NCI-H2081 treated with DMSO at 0.1 percent for 48 hours (cell line): ENCODE results near the gene DST.

Source experiments
- DNase-seq: peaks from one replicate; lab custom pipeline; 2025; lab: John Stamatoyannopoulos, UW

DST gene

DNA sequence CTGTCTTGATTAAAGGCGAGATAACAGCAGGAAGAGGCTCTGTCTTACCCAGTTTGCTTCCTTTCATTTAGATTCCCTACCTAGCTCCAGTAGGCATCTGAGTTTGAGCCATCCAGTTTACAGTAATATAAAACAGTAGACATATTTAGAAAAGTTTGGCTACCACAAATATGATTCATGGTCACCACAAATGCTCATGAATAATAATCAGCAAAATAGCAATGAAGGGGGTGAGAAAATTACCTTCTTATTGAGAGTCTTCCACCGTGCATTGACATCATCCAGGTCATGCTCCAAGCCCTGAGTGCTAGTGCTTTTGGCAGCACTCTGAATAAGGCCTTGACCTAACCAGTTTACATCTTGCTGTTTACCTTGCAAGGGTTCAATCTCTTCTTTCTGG lies 106.2 kb downstream of the DST start:
- no peak for DNase-seq

DNA sequence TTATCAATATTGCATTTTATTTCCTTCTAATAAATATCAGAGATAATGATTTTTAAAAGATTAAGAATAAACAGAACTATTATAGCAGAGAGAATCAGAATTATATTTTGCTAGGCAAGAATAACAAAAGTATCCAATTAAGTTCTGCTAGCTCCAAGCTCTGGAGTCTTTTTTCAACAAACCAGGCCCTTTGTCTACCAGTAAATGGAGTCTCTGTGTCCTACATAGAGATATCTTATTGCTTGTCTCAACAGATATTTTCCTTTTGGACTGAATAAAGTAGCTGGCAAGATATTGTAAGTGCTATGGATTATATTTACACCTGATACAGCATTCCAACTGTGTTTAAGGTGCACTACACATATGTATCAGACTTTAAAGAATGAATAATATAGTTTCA lies 107.1 kb downstream of the DST start:
- no peak for DNase-seq

DNA sequence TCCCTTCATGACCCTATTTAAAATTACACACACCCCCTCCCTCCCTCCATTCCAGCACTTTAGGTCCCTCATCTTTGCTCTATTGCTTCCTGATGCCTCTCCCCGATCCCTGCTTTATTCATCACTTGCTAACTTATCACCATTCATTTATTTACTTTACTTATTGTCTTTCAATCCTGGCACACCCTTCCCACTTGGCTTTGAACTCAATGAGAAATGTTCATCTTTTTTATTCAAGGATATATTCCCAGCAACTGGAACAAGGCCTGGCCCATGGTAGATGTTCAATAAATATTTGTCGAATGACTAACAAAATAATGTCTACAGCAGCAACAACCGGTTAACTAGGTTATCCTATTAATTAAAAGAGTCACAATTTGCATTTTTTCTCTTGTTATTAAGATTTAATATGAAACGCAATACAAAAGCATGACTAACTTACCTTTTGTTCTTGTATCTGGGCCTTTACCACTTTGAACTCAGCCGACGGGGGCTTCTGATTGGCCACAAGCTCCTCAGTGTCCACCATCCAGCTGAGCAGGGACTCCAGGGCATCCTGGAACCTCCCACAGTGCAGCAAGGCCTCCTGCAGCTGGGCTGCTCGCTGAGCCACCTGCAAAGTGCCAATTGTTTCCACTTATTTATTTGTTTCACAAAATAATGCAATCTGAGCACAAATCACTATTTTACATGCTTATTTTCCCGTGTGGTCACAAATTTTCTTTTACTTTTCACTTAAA lies 107.8 kb downstream of the DST start:
- DNase-seq: no peak

DNA sequence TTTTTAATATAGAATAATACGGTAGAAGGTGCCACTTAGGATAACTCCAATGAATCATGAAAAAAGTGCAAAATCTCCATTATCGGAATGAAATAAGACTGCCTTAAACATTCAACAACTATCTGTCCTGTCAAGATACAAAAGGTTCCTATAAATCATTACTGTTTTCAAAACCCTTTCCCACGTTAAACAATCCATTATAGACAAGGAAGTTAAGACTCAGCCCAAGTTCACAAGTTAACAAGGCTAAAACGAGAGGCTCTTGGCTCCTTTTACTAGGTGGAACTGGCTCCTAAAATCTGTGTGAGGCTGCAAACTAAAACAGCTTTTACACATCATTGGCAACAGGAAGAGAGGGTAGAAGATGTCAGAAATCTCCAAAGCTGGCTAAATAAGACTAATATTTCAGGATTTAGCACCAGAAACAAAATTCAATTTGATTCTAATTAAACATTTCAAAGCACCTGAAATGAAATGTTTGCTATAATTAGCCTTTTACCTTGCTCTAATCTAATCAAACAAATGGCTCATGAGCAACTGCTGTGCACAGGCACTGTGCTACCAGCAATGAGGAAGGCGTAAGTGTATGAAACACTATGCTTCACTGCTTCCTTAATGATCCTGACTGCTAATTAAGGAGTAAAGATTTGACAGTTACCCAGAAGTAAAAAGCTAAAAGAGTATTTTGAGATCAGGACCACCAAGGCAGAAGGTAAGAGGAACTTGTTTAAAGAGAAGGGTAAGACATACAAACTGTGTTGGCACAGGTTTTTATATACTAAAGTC lies 109.7 kb downstream of the DST start:
- DNase-seq: no peak

DNA sequence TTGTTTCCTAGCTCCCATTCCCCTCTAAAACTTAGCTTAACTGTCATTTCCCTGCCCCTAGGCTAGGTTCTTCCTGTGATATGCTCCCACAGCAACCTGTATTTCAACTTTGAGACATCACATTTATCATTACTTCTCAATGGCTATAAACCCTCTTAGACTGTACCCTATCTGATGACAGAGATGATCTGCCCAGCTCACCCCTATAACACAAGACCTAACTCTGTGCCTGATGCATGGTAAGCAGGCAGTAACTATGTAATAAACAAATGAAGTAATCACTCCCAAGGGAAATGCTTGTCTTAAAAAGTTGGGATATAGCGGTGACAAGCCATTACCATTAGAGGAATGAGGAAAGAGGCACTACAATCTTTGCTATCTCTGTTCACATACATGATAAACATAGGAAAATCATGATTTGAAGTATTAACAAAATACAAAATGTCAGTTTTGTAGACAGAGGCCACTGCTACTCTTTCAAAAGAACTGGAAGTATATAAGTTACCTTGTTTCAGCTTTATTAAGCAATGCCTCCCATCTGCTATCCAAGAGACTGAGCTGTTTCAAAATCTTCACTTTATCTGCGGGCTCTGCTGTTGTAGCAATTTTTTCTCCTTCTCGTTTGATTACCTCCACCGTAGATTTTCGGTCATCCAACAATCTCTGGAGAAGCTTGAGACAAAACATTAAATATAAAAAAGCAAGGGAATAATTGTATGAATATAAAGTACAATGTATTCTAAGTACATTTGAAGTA lies 110.7 kb downstream of the DST start:
- DNase-seq: no peak

DNA sequence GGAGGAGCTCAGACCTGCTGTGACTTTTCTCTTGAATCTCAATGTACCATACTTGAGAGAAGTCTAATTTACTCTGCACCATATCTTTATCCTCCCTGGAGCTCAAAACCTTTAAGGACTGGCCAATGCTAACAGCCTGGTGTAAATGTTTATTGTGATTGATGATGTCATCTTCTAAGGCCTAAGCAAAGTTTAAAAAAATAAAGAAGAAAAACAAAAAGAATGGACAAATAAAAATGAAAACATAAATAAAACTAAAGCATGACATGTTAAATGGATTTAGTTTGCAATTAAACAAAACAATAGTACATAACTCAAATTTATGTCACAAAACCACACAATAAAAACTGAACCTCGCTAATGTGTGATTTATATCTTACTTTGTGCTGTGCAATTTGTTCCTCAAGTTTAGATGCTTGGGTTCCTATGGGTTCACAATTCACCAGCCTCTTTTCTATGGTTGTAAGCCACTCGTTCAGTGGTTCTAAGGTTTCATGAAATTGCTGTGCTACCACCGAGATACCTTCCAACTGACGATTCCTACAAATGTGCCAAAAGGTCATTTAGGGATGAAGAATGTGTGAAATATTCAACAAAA lies 113.0 kb downstream of the DST start:
- no peak for DNase-seq

DNA sequence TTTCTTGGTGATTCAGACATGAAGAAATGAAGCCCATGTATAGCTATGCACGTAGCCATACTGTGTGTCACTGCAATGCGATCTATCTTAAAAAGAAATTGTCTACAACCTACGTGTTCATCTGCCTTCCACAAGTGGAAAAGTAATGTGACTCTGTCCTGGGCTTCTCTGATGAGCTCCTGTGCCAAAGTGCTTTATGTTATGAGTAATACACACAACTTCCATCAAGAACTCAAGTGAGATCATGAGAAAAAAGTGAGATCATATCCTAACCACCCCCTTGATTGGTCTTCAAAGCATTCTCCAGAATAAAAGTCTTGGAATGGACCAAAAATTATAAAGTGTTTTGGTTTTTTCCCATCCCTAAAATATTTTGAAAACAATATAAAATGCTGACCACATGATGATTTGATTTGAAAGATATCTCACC lies 114.3 kb downstream of the DST start:
- DNase-seq: no peak

DNA sequence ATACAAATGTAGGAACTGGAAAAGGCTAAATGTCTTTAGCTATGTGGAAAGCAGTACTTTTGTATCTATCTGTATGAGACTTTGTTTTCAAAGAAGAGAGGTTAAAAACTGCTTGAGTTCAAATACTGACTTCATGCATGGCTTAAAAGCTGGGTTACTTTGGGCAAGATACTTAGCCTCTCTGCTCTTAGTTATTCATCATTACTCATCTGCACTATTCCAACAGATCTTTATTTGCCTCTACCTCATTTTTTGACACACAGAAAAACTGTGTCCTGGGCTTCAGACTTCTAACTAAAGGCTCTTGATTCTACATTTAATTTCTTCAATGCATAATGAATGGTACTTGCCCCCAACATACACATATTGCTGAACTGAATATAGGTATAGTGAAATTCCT lies 114.8 kb downstream of the DST start:
- DNase-seq: no peak

DNA sequence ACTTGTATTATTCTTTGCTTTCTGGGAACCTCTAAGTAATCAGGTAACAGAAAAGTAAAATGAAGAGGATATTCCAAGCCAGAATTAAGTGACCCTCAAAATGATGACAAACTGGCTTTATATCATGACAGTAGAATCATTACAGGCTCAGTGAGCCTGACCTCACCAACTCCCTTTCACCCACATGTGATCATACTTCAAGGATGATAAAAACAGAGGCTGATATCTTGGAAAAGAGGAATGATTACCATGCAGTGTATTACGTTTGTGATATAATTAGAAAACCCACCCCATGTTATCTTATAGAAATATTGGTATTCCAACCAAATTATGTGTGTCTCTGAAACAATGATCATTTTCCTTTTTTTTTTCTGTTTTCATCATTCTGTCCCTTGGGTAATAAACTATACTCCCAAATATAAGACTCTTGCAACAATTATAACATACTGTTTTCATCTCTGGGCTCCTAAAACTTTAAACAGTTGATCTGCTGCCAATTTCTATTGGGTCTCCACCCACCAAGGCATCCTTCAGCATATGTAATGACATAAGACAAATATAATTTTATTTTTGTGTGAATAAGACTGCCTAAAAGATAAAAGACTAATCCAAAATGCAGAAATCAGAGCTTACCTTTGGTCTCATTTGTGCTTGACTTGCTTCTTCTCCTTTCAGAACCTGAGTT lies 115.7 kb downstream of the DST start:
- no peak for DNase-seq

DNA sequence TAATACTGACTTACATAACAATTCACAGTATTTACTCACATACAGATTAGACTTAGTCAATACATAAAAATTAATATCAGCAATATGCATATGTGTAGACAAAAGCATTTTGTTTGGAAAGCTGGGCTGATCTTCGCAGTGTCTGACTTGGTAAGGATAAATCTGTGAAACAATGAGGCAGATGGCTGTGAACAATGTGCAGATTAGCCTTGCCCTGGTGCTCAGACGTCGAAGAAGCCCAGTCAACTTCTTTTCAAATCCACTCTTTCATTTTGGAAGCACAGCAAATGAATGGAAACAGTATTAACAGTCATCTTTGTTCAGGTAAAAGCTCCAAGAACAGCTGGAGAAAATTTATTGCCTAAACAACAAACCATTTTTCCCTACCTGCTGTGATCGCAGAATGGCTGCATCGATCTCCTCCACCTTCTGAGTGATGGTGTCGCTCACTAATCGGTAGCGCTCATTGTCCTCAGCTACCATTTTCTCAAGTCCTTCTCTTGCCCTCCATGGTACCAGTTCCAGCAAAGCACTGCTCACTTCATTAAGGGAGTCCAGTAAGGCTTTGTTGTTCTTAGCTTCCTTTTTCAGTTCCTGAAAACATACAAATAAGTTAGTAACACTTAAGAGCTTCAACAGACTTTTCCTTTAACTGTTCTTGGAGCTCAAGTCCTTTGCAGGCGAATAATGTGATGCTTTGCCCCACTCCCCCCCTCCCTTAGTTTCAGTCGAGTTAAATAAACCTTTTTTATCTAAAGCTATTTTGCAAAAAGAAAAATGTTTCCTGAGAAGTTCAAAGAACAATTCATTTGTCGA lies 116.5 kb downstream of the DST start:
- no peak for DNase-seq

DNA sequence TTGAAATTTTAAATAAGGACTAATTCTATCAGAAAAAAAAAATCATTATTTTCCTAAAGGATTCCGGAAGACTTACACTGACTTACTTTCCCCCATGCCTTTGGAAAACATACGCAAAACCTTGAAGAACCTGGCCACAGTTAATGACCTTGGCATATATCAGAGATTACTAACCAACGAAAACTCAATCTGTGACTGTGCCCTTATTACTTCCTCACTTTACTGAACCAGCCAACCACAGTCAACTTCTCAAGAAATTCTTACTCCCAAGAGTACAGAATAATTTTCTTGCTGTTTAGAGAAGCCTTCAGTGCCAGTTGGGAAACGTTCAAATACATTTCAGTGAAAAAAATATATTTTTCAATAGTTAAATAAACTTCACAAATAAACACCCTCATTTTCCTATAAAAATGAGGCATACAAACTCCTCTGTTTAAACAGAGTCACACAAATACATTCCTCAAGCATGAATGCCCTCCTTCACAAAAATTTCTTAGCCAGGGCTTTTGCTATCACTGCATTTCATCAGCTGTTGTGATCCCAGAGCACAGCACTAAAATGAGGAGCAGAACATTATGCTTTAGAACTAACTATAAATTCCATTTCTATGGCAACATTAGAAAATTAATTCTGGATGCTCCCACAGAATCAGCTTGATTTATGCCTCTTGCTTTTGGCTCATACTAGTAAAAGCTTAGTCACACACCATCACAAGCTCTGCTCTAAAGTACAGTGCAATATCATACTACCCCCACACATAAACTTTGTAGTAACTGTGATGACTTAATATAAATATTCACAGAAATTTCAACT lies 117.6 kb downstream of the DST start:
- DNase-seq: no peak

DNA sequence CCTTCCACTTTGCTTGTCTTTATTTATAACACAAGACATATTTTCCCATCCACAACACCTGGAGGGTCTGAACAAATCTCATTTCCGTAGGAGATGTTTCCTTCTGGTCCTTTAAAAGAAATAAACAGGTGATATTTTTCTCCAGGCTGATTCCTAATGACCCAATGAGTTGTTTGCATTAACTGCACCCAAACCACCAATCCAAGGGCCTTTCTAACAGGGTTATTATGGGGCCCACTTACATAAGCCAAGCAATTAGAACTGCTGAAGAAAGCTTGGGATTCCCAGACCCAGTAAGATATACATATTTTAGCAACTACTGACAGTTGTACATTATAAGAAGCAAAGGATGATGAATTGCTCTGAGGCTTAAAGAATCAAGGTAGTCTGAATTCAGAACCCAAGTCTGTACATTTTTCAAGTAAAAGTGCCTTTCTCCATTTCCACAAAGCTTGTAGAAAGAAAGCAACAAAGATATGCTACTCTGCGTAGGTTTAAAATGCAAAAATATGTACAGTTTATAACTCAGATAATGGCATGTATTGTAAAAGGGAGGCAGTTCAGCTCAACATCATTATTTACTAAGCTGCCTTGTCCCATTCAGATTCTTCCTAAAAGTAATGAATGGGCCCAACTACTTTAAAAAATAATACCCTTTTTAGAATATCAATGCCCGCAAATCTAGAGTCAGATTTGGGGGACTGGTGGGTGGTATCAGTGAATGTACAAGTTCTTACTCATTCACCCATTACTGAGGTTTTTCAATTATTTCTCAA lies 120.0 kb downstream of the DST start:
- no peak for DNase-seq

DNA sequence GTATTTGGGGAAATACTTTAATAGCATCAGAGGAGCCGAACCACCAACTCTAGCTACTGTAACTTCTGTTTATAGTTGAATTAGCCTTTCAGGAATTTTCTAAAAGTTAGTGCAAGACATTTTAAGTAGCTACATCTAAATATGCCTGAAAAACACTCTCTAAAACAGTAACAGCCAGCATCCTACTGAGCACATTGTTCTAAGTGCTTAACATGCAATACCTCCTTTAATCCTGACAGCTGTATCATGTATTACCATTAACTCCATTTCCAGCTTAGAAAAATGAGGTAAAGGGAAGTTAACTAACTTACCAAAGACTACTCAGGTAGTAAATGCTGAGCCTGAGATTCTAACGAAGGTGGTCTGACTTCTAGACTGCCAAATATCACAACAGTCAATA lies 120.7 kb downstream of the DST start:
- DNase-seq: no peak

DNA sequence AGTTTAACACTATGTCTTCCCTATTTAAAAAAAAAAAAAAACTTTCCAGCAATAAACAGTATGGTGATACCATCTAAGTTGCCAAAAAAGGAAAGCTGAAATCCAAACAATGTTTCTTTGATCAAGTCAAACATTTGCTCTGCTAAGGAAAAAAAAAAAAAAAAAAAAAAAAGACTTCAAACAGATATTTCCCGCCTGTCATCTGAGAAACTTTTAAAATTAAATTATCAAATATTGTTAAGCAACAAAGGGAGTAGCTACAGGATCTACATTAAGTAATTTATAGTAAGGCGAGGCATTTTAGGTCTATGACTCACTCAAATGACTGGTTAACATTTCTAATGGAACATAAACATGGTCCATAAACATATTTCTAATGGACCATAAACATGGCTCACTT lies 121.2 kb downstream of the DST start:
- no peak for DNase-seq

DNA sequence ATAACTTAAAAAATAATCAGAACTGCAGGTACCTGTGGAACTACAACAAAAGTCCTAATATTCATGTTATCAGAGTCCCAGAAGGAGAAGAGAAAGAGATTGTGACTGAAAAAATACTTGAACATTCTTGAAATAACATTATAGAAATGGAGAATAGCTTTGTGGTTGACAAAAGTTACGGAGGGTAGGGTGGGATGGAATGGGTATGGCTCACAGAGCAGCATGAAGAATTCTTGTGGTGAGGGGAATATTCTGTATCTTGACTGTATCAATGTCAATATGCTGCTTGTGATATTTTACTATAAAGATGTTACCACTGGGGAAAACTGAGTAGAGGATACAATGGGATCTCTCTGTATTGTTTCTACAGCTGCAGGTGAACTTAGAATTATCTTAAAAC lies 122.5 kb downstream of the DST start:
- DNase-seq: no peak

DNA sequence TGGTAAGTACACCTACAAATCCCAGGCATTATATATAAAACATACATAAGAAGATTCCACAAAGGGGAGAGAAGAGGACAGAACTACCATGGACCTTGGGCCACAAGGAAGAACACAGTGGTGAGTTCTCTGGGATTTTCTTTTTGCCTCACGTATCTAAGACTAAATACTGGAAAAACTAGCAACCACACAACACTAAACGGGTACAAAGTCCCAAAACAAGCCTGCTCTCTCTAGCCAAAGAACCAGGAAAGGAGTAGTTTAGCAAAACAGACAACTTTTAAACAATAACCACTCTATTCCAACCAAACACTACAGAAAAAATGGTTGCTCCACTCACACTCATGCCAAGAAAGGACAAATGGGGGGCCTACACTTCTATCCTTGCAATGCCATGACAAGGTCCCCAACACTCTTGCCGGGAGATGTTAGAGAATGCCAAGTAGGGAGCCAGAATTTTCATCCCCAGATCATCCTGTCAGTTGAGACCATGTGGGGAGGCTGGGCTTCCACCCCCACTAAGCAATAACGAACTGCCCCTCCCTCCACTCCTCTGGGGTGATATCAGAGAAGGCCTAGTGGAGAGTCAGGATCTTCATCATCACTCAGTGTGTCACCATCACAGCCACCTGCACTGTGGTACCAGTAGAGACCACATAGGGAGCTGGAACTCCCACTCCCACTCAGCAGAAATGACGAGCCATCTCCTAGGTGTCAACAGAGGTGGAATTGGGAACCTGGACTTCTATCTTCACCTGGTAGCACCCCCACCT lies 123.5 kb downstream of the DST start:
- no peak for DNase-seq

DNA sequence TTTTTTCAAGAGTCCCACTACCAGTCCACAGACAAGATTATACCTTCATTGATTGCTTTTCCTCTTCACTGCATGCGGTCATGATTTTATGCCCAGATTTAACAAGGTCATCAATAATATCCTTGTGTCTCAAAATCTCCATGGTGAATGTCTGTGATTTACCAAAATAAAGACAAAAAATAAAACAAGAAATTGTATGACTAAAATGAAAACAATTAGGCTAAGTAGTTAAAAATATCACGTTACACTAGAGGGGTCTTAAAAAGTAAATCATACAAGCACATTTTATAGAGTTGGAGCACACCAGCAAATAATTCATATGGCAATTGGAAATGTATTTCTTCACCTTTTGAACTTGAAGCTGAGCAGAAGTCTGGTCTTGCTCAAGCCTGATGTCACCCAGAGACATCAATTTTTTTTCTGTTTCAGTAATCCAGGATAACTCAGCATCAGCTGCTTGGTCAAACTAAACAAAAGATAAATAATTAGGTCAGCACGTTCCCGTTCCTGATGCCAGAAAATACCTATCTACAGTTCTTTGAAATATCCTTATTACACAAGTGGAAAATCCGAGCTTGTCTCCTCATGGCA lies 125.4 kb downstream of the DST start:
- DNase-seq: peak; percentile 76

DNA sequence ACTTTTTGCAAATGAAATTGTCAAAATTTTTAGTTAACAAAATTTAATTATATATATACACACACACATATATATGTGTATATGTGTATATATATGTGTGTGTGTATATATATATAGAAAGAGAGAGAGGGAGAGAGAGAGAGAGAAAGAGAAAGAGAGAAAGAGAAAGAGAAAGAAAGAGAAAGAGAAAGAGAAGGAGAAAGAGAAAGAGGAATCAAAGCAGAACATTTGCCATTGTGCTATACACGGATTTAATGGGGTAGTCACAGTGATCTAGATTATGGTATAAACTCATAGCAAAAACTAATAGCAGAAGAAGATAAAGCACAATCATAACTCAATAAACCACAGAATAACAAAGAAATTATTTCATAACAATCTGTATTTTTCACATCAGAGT lies 126.7 kb downstream of the DST start:
- DNase-seq: no peak
